ENCODE measurements around the gene MICALL2.
A peak's percentile ranks its signal among the peaks of the same experiment; 100 is the strongest.

MICALL2 gene

GRCh38 chr7:1458683-1459511 is at the start of gene MICALL2:
Gene MICALL2, minus strand, starts transcription at chr7:1459470. Its CDS starts 144 bp downstream, at chr7:1459326.
- DNase-seq (ENCODE audit: low read depth in 4 of 4, low spot score in 1 of 4), result peak in 1 of 4 experiments; percentile 25

- DNase-seq (ENCODE audit: low read depth in 4 of 4, low spot score in 1 of 4), result no peak
Measured at GRCh38 chr7:1508277-1508758, 49.0 kb upstream of the MICALL2 start.

GRCh38 chr7:1505731-1506550 is 46.7 kb upstream of the MICALL2 start:
- DNase-seq (ENCODE audit: low read depth in 4 of 4, low spot score in 1 of 4), result no peak

GRCh38 chr7:1503816-1504775 is 44.8 kb upstream of the MICALL2 start, which contains the start of gene INTS1:
Gene INTS1, minus strand, starts transcription at chr7:1504389. Its CDS starts 429 bp downstream, at chr7:1503960.
- DNase-seq (ENCODE audit: low read depth in 4 of 4, low spot score in 1 of 4), result peak; percentile 71 to 83 (median 78)

GRCh38 chr7:1503390-1503789 is 44.1 kb upstream of the MICALL2 start:
- DNase-seq (ENCODE audit: low read depth in 4 of 4, low spot score in 1 of 4), result no peak

GRCh38 chr7:1502845-1503244 is 43.6 kb upstream of the MICALL2 start:
- DNase-seq (ENCODE audit: low read depth in 4 of 4, low spot score in 1 of 4), result no peak

GRCh38 chr7:1501487-1502270 is 42.4 kb upstream of the MICALL2 start:
- no peak for DNase-seq (ENCODE audit: low read depth in 4 of 4, low spot score in 1 of 4)

- DNase-seq (ENCODE audit: low read depth in 4 of 4, low spot score in 1 of 4), result no peak
Measured at GRCh38 chr7:1500064-1500807, 41.0 kb upstream of the MICALL2 start.

GRCh38 chr7:1499367-1500029 is 40.2 kb upstream of the MICALL2 start:
- no peak for DNase-seq (ENCODE audit: low read depth in 4 of 4, low spot score in 1 of 4)

GRCh38 chr7:1498370-1499305 is 39.4 kb upstream of the MICALL2 start:
- DNase-seq (ENCODE audit: low read depth in 4 of 4, low spot score in 1 of 4), result no peak

GRCh38 chr7:1497293-1497927 is 38.1 kb upstream of the MICALL2 start:
- no peak for DNase-seq (ENCODE audit: low read depth in 4 of 4, low spot score in 1 of 4)

- no peak for DNase-seq (ENCODE audit: low read depth in 4 of 4, low spot score in 1 of 4)
Measured at GRCh38 chr7:1496531-1497292, 37.4 kb upstream of the MICALL2 start.

GRCh38 chr7:1495564-1496242 is 36.4 kb upstream of the MICALL2 start:
- no peak for DNase-seq (ENCODE audit: low read depth in 4 of 4, low spot score in 1 of 4)

- DNase-seq (ENCODE audit: low read depth in 4 of 4, low spot score in 1 of 4), result no peak
Measured at GRCh38 chr7:1494866-1495563, 35.7 kb upstream of the MICALL2 start.

GRCh38 chr7:1494447-1494846 is 35.2 kb upstream of the MICALL2 start:
- no peak for DNase-seq (ENCODE audit: low read depth in 4 of 4, low spot score in 1 of 4)
